NCI-H2227 treated with DMSO at 0.1 percent for 48 hours (cell line): Measurements from ENCODE around the gene RNF180.
"Not testable (repeated sequence)": the region's sequence is repeated elsewhere in the genome, so short reads cannot be mapped to it uniquely, and the experiment has no call there.

Experiments
- DNase-seq: peaks from one replicate; lab custom pipeline; 2025; lab: John Stamatoyannopoulos, UW

The RNF180 gene

GRCh38 chr5:64180661-64181343 lies 15.2 kb downstream of the RNF180 start:
- DNase-seq, result no peak

- DNase-seq, result no peak
Measured at GRCh38 chr5:64181440-64181839, 15.8 kb downstream of the RNF180 start.

DNA sequence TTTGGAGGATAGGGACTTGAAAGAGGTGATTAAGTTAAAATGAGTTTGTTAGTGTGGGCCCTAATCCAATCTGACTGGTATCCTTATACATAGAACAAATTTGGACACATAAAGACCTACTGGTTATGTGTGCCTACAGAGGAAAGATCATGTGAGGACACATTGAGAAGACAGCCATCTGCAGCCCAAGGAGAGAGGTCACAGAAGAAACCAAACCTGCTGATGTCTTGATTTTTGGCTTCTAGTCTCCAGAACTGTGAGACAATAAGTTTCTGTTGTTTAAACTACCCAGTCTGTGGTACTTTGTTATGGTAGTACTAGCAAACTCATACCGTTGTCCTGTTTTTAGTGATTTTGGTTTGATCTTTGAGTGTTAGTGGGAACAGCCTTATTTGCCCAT lies 18.3 kb downstream of the RNF180 start:
- DNase-seq, result no peak

DNA sequence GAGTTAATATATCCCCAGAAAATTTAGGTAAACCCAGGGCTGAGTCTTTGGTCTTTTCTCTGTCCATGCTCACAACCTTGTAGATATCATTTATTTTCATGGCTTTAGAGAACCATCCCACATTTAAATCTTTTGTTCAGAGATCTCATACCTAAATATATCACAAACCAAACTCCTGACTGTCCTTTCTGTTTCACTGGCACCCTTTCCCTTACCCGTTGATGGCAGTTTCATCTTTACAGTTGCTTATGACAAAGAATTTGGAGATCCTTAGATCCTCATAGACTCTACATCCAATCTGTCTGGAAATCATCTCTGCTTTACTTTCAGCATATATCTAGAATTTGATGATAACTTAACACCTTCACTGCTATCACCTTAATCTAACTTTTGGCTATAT lies 19.2 kb downstream of the RNF180 start:
- DNase-seq, result no peak

DNA sequence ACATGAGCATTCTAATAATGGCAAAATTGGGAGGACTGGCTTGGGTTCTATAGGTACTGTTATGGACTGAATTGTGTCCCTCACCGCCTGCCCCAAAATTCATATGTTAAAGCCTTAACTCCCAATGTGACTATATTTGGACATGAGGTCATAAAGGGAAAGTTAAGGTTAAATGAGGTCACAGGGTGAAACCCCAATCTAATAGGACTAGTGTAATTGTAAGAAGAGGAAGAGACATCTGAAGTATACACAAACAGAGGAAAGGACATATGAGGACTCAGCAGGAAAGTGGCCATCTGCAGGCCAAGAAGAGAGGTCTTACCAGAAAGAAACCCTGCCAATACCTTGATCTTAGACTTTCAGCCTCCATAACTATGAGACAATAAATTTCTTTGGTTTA lies 23.1 kb downstream of the RNF180 start:
- no peak for DNase-seq

DNA sequence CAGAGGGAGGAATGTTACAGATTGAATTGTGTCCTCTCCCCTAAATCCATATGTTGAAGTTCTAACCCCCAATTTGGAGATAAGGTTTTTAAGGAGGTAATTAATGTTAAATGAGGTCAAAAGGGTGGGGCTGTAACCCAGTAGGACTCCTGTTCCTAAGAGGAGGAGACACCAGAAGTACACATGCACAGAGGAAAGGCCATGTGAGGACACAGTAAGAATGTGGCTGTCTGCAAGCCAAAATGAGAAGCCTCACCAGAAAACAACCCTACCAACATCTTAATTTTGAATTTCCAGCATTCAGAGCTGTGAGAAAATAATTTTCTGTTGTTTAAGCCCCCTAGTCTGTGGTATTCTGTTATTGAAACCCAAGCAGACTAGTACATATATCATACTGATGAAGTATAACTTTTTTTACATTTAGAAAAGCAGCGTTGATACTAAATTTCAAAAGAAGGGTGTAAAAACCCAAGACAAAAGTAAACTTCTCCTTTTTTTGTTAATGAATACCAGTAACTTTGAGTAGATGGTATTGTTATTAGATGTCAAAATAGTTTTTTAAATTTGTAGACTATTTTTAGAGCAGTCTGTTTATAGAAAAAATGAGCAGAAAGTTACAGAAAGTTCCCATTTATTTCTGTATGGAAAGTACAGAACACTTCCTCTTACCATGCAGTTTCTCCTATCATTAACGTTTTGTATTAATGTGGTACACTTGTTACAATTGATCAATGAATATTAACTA lies 25.1 kb downstream of the RNF180 start:
- DNase-seq, result no peak

- no peak for DNase-seq
Measured at GRCh38 chr5:64195981-64196380, 30.3 kb downstream of the RNF180 start.

DNA sequence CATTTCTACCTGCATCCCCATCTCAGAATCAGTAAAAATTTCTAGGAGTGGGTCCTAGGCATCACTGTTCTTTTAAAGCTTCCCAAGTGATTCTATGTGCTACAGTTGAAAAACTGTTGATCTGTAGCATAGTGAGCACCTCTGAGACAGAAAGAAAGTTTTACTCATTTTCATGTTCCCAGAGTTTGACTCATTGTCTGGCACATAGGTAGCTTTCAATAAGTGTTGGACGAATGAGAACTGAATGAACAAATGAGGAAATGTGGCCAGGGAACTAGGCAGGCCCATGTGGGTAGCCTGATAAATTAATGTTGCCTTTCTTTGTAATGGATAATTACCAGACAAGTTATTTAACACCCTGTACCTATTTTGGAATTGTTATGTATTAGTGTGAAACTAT lies 33.8 kb downstream of the RNF180 start:
- DNase-seq, result no peak

DNA sequence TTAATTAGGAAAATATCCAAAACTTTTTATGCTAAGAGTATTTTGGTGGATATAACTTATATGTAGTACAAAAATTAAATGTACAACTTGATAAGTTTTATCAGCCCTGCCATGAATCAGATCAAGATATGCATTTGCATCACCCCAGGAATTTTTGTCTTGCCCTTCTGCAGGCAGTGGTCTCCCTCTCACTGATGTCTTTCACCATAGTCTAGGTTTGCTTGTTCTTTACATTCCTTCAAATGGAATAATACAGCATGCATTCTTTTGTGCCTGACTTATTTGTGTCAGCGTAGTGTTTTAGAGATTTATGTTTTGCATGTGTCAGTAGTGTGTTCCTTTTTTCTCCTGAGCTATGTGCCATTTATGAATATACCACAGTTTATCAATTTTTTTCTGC lies 36.4 kb downstream of the RNF180 start:
- no peak for DNase-seq

GRCh38 chr5:64206653-64207052 lies 41.0 kb downstream of the RNF180 start:
- DNase-seq, result no peak

GRCh38 chr5:64207978-64208377 lies 42.3 kb downstream of the RNF180 start:
- peak; percentile 1 for DNase-seq

GRCh38 chr5:64209353-64209752 lies 43.7 kb downstream of the RNF180 start:
- no peak for DNase-seq

DNA sequence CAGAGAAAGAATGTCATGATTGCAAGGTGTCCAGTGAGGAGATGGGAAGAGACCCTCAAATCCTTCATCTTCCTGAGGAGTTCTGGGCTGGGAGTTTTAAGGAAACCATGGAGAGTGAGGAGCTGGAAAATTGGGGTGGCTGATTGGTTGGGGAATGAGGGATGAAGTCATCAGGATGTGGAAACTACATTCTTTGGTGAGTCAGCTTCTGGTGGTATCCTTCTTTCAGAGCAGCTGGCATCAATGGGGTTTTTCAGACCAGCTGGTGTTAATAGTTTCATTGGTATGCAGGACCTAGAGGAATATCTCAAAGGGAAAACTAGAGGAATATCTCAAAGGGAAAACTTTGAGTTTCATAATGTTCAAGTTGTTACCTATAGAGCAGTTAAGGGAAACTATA lies 45.2 kb downstream of the RNF180 start:
- no peak for DNase-seq

- no peak for DNase-seq
Measured at GRCh38 chr5:64213011-64213410, 47.4 kb downstream of the RNF180 start.

DNA sequence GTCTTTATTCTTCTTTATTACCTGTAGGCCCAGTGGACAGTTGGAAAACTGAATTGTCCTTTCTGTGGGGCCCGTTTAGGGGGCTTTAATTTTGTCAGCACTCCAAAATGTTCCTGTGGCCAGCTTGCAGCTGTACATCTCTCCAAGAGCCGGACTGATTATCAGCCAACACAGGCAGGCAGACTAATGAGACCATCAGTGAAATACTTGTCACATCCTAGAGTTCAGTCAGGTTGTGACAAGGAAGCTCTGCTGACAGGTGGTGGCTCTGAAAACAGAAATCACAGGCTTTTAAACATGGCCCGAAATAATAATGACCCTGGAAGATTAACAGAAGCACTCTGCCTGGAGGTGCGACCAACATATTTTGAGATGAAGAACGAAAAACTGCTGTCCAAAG lies 47.9 kb downstream of the RNF180 start:
- no peak for DNase-seq

- no peak for DNase-seq
Measured at GRCh38 chr5:64214132-64214531, 48.5 kb downstream of the RNF180 start.

- no peak for DNase-seq
Measured at GRCh38 chr5:64221911-64222310, 56.3 kb downstream of the RNF180 start.

DNA sequence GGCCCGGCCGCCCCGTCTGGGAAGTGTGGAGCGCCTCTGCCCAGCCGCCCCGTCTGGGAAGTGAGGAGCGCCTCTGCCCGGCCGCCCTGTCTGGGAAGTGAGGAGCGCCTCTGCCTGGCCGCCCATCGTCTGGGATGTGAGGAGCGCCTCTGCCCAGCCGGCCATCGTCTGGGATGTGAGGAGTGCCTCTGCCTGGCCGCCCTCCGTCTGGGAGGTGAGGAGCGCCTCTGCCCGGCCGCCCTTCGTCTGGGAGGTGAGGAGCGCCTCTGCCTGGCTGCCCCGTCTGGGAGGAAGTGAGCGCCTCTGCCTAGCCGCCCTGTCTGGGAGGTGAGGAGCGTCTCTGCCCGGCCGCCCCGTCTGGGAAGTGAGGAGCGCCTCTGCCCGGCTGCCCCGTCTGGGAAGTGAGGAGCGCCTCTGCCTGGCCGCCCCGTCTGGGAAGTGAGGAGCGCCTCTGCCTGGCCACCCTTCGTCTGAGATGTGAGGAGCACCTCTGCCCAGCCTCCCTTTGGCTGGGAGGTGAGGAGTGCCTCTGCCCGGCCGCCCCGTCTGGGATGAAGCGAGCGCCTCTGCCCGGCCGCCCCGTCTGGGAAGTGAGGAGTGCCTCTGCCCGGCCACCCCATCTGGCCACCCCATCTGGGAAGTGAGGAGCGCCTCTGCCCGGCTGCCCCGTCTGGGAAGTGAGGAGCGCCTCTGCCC lies 59.8 kb downstream of the RNF180 start:
- not testable (repeated sequence) for DNase-seq

- not testable (repeated sequence) for DNase-seq
Measured at GRCh38 chr5:64227131-64227537, 61.5 kb downstream of the RNF180 start.

- peak; percentile 11 for DNase-seq
Measured at GRCh38 chr5:64229163-64229774, 63.6 kb downstream of the RNF180 start.

GRCh38 chr5:64260756-64261155 lies 95.1 kb downstream of the RNF180 start:
- no peak for DNase-seq

GRCh38 chr5:64269164-64269563 lies 103.5 kb downstream of the RNF180 start:
- DNase-seq, result no peak

GRCh38 chr5:64273276-64273675 lies 107.6 kb downstream of the RNF180 start:
- DNase-seq, result no peak
